ENCODE results near the gene CTNNA3. TPM values are rescaled to one million over a fixed set of nuclear protein-coding genes. Genes with fewer than 3 reads are reported as not detected.

The CTNNA3 gene
- total RNA-seq, 1 experiment from 2014 or later, result 0.32 TPM

DNA sequence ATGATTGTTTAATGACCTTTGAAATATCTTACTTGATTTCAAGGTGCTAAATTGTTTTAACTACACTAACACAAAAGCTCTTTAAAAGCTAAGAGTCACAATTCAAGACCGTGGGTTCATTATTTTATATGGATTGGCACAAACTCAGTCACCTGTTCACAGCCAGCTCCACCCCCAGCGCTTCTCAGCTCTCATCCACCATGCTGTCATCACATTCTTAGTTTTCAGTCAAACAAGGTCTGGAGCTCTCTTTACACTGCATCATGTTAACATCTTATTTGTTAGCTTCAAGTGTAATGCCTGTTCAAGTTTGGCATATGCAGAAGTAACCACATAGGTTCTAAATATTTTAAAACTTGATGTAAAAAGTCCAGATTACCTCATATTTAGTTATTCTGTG is 951.1 kb downstream of the CTNNA3 start:
- Histone ChIP-seq H3K9me3 (ENCODE audit: control insufficient read depth in 1 of 2, insufficient read depth in 1 of 2, low read depth in 1 of 2, low read length in 2 of 2) (no peaks in the 10 kb centered on the region), H3K36me3 (ENCODE audit: control insufficient read depth in 1 of 2, insufficient read depth in 2 of 2, low read length in 2 of 2) (no peaks in the 10 kb centered on the region), H3K79me2 (ENCODE audit: insufficient read depth, low read length) (no peaks in the 10 kb centered on the region), H4K20me1 (ENCODE audit: insufficient read depth) (no peaks in the 10 kb centered on the region), H3K4me2 (ENCODE audit: low read length) (no peak overlapping the region), H3K27me3 (ENCODE audit: insufficient read depth, low read length) (no peaks in the 10 kb centered on the region), H3K9me2 (ENCODE audit: insufficient read depth) (no peaks in the 10 kb centered on the region), H3K4me1 (ENCODE audit: control insufficient read depth in 1 of 2, insufficient read depth in 2 of 2, low read length in 2 of 2) (peaks cover 2 to 16% of the 10 kb centered on the region in 2 experiments; a peak in 2 of 4 replicates), H3K9ac (ENCODE audit: low read length) (no peak overlapping the region), H3K27ac (ENCODE audit: low read depth, low read length) (no peak overlapping the region), H2AFZ (ENCODE audit: low read depth, low read length, poor library complexity, severe bottlenecking) (no peak overlapping the region), H3K4me3 (replicated peaks in 1 of 2; ENCODE audit: low read depth in 1 of 2, low read length in 2 of 2) (no peak overlapping the region)
- intact Hi-C loops (cut with micrococcal nuclease), result no loop called here
- ChIA-PET POLR2A (no interaction called here), RAD21 (ENCODE audit: low non-redundant PET in 1 of 2, low total read pairs in 2 of 2, uncharacterized antibody in 2 of 2, unreplicated experiment in 2 of 2) (no interaction called here), CTCF (no interaction called here)
- BruUV-seq (replicated peaks), result no TSS peak
- no peak for ATAC-seq
- DNase-seq (ENCODE audit: low read depth, low spot score), result no peak
- TF ChIP-seq SP1 (IDR thresholded peaks at IDR 0.05; ENCODE audit: low read depth) (no peak), SRF (IDR thresholded peaks at IDR 0.05; ENCODE audit: low read depth) (no peak), FOSL1 (IDR thresholded peaks at IDR 0.05; ENCODE audit: low read depth) (no peak), POLR2A (IDR thresholded peaks at IDR 0.05; ENCODE audit: borderline replicate concordance, extremely low read depth, insufficient read depth, insufficient read length) (no peak), ELF1 (IDR thresholded peaks at IDR 0.05; ENCODE audit: borderline replicate concordance, low read depth) (no peak), EZH2phosphoT487 (IDR thresholded peaks at IDR 0.05; ENCODE audit: borderline replicate concordance) (no peak), JUND (IDR thresholded peaks at IDR 0.05) (no peak), ATF3 (IDR thresholded peaks at IDR 0.05) (no peak), YY1 (IDR thresholded peaks at IDR 0.05; ENCODE audit: extremely low read depth, insufficient replicate concordance, low read depth, low read length) (no peak), RAD21 (IDR thresholded peaks at IDR 0.05; ENCODE audit: low read depth) (no peak)
- TF ChIP-seq, protein P1, sequence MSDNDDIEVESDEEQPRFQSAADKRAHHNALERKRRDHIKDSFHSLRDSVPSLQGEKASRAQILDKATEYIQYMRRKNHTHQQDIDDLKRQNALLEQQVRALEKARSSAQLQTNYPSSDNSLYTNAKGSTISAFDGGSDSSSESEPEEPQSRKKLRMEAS (IDR thresholded peaks at IDR 0.05), result no peak
- TF ChIP-seq, protein P2, sequence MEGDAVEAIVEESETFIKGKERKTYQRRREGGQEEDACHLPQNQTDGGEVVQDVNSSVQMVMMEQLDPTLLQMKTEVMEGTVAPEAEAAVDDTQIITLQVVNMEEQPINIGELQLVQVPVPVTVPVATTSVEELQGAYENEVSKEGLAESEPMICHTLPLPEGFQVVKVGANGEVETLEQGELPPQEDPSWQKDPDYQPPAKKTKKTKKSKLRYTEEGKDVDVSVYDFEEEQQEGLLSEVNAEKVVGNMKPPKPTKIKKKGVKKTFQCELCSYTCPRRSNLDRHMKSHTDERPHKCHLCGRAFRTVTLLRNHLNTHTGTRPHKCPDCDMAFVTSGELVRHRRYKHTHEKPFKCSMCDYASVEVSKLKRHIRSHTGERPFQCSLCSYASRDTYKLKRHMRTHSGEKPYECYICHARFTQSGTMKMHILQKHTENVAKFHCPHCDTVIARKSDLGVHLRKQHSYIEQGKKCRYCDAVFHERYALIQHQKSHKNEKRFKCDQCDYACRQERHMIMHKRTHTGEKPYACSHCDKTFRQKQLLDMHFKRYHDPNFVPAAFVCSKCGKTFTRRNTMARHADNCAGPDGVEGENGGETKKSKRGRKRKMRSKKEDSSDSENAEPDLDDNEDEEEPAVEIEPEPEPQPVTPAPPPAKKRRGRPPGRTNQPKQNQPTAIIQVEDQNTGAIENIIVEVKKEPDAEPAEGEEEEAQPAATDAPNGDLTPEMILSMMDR (IDR thresholded peaks at IDR 0.05 in 2 of 3, conservative IDR thresholded peaks at IDR 0.05 in 1 of 3; ENCODE audit: borderline replicate concordance in 1 of 3, insufficient read depth in 1 of 3, low read depth in 2 of 3, low read length in 2 of 3), result no peak
